Neural cell (in vitro differentiated cells): ENCODE data around the gene ZNF524. TPM values are rescaled to one million over a fixed set of nuclear protein-coding genes. Genes with fewer than 3 reads are reported as not detected.

Source experiments
- H2AFZ ChIP-seq: fragments of 200-600, 300-800 bp; sonication (generic), shearing (Covaris generic); 2 replicates; pipeline ENCODE4 v1.6.0; 2014; ENCODE audit warnings: low read depth, mild to moderate bottlenecking, antibody characterized with exemption, low read length, moderate library complexity
- H3F3A ChIP-seq: fragments of 200-600 bp; shearing (Covaris generic); 2 replicates; pipeline ENCODE4 v1.6.1; 2016; ENCODE audit warnings: mild to moderate bottlenecking, moderate library complexity, mixed read lengths, antibody characterized with exemption, low read length; ENCODE audit not compliant: insufficient read depth, poor library complexity, severe bottlenecking
- H3K27ac ChIP-seq: fragments of 200-600, 300-800 bp; sonication (generic), shearing (Covaris generic); 2 replicates; pipeline ENCODE4 v1.5.1; 2014; ENCODE audit warnings: mild to moderate bottlenecking, low read length, moderate library complexity
- H3K27me3 ChIP-seq: fragments of 300-800, 200-600 bp; sonication (generic), shearing (Covaris generic); 2 replicates; pipeline ENCODE4 v1.6.0; 2014; ENCODE audit warnings: mild to moderate bottlenecking, low read depth, low read length, moderate library complexity; ENCODE audit not compliant: insufficient read depth
- H3K36me3 ChIP-seq: fragments of 300-800, 200-600 bp; sonication (generic), shearing (Covaris generic); 2 replicates; pipeline ENCODE4 v1.5.1; 2014; ENCODE audit warnings: mild to moderate bottlenecking, antibody characterized with exemption, low read length, moderate library complexity; ENCODE audit not compliant: insufficient read depth
- H3K4me2 ChIP-seq: fragments of 300-800, 200-600 bp; sonication (generic), shearing (Covaris generic); 2 replicates; pipeline ENCODE4 v1.6.0; 2014; ENCODE audit warnings: mild to moderate bottlenecking, low read length
- H3K4me3 ChIP-seq: fragments of 300-800, 200-600 bp; sonication (generic), shearing (Covaris generic); 2 replicates; pipeline ENCODE4 v1.5.1; 2014; ENCODE audit warnings: mild to moderate bottlenecking, low read length, moderate library complexity
- H3K79me2 ChIP-seq: fragments of 200-600 bp; shearing (Covaris generic); replicated peaks from 2 replicates; pipeline ENCODE4 v1.6.0; 2014; ENCODE audit warnings: mild to moderate bottlenecking, low read length, moderate library complexity; ENCODE audit not compliant: insufficient read depth
- H3K9ac ChIP-seq: fragments of 300-800, 200-600 bp; sonication (generic), shearing (Covaris generic); 2 replicates; pipeline ENCODE4 v1.6.1; 2016; ENCODE audit warnings: mild to moderate bottlenecking, low read length, mixed read lengths
- H3K9me2 ChIP-seq: fragments of 200-600 bp; shearing (Covaris generic); 2 replicates; pipeline ENCODE4 v1.6.1; 2016; ENCODE audit warnings: mild to moderate bottlenecking, low read length, mixed read lengths; ENCODE audit not compliant: insufficient read depth
- H3K9me3 ChIP-seq: fragments of 200-600, 300-800 bp; sonication (generic), shearing (Covaris generic); 2 replicates; pipeline ENCODE4 v1.6.1; 2016; ENCODE audit warnings: mild to moderate bottlenecking, mixed run types, low read length, moderate library complexity, mixed read lengths
- H4K20me1 ChIP-seq: fragments of 200-600 bp; shearing (Covaris generic); 2 replicates; pipeline ENCODE4 v1.6.1; 2016; ENCODE audit warnings: mild to moderate bottlenecking, mixed run types; ENCODE audit not compliant: insufficient read depth
- CTCF ChIP-seq: fragments of 450-650 bp; IDR thresholded peaks from 2 replicates; pipeline ENCODE4 v1.5.1; 2014; ENCODE audit warnings: antibody characterized with exemption, mild to moderate bottlenecking, moderate library complexity; ENCODE audit not compliant: poor library complexity, severe bottlenecking
- EP300 ChIP-seq: fragments of 450-650 bp; conservative IDR thresholded peaks from 2 replicates; pipeline ENCODE4 v1.6.1; 2014; ENCODE audit warnings: antibody characterized with exemption, mild to moderate bottlenecking, moderate library complexity; ENCODE audit not compliant: poor library complexity, severe bottlenecking
- EZH2 ChIP-seq: fragments of 200-600, 300-800 bp; shearing (Covaris generic), sonication (generic); IDR thresholded peaks from 2 replicates; pipeline ENCODE4 v1.6.1; 2014; ENCODE audit warnings: antibody characterized with exemption, low read length, borderline replicate concordance, mild to moderate bottlenecking; ENCODE audit not compliant: insufficient read depth, poor library complexity, severe bottlenecking
- MXI1 ChIP-seq: fragments of 450-650 bp; conservative IDR thresholded peaks from 2 replicates; pipeline ENCODE4 v1.6.1; 2014; ENCODE audit warnings: antibody characterized with exemption, mild to moderate bottlenecking; ENCODE audit not compliant: poor library complexity, severe bottlenecking
- POLR2AphosphoS5 ChIP-seq: IDR thresholded peaks from 2 replicates; pipeline ENCODE4 v1.6.1; 2012
- RAD21 ChIP-seq: fragments of 450-650 bp; conservative IDR thresholded peaks from 2 replicates; pipeline ENCODE4 v1.6.1; 2014; ENCODE audit warnings: antibody characterized with exemption, mild to moderate bottlenecking, moderate library complexity
- REST ChIP-seq: IDR thresholded peaks from 2 replicates; pipeline ENCODE4 v1.6.1; 2012; ENCODE audit warnings: borderline replicate concordance
- SMC3 ChIP-seq: fragments of 450-650 bp; conservative IDR thresholded peaks from 2 replicates; pipeline ENCODE4 v1.6.1; 2014; ENCODE audit warnings: antibody characterized with exemption, mild to moderate bottlenecking, moderate library complexity; ENCODE audit not compliant: poor library complexity
- polyA plus RNA-seq: library from polyadenylated mRNA; depleted of rRNA; stranded (reverse); fragments of >200 nt; gene quantifications from 2 replicates; pipeline ENCODE4 v1.2.3, GENCODE V29; 2014

Gene ZNF524
- polyA plus RNA-seq, 1 donor from 2014 or later = 3.2 TPM

DNA sequence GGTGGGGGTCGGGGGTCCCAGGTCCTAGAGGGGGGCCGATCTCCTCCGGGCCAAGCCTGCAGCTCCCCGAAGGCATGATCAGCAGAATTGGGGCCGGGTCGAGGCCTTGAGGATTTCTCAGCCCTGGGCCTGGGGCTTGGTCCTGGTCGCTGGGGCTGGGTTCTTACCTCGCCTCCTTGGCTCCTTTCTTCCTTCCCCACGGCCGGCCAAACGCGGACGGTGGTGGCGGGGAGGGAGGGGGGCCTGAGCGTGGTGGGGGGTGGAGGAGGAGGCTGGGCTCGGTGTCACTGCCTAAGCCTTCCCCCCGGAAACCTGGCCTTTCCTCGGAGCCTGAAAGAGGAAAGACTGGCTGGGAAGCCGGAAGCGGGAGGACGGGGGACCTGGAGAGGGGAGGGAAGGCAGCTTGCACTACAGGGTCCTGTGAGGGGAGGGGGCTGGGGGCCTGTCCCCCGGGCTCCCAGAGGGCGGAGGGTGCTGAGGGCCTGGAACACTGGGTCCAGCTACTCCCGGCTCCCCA, 19.4 kb upstream of the ZNF524 start, which contains the start of gene ZNF579:
Gene ZNF579, minus strand, starts transcription at position 221 of the 517 bp plus-strand sequence. CDS start 1,209 bp downstream, outside the sequence.
- Histone ChIP-seq H3K36me3 (no peaks in the 10 kb centered on the region), H3K27me3 (no peaks in the 10 kb centered on the region), H3K9ac (peak within 1 kb of the TSS; percentile 98), H3K27ac (peak within 1 kb of the TSS; percentile 81), H3K9me2 (no peaks in the 10 kb centered on the region), H3K4me2 (peak within 1 kb of the TSS; percentile 99), H3K9me3 (no peaks in the 10 kb centered on the region), H3F3A (no peaks in the 10 kb centered on the region), H3K79me2 (peaks cover 21% of the 10 kb centered on the region), H2AFZ (peak within 1 kb of the TSS; percentile 61), H3K4me3 (peak within 1 kb of the TSS; percentile 94), H4K20me1 (no peaks in the 10 kb centered on the region)
- TF ChIP-seq SMC3 (peak; percentile 4), MXI1 (peak; percentile 39), EZH2 (no peak), REST (peak; percentile 4), EP300 (no peak), POLR2AphosphoS5 (peak; percentile 74)

GRCh38 chr19:55581145-55581822, 18.8 kb upstream of the ZNF524 start:
- Histone ChIP-seq H3K4me3 (peak overlapping the region; percentile 94), H3K27me3 (no peaks in the 10 kb centered on the region), H3K79me2 (peaks cover 21% of the 10 kb centered on the region), H4K20me1 (no peaks in the 10 kb centered on the region), H3K9me3 (no peaks in the 10 kb centered on the region), H3K4me2 (peak overlapping the region; percentile 48), H2AFZ (peak overlapping the region; percentile 61), H3K27ac (peak overlapping the region; percentile 81), H3K9me2 (no peaks in the 10 kb centered on the region), H3K36me3 (no peaks in the 10 kb centered on the region), H3F3A (no peaks in the 10 kb centered on the region), H3K9ac (peak overlapping the region; percentile 98)
- TF ChIP-seq MXI1 (no peak), POLR2AphosphoS5 (no peak), EP300 (no peak), CTCF (no peak), RAD21 (no peak)
